NCI-H1092 (cell line): Measurements from ENCODE around the gene SRGAP1.
"Not testable (repeated sequence)": the region's sequence is repeated elsewhere in the genome, so short reads cannot be mapped to it uniquely, and the experiment has no call there.

Experiments used
- DNase-seq: peaks from one replicate; lab custom pipeline; 2025; lab: John Stamatoyannopoulos, UW

The SRGAP1 gene

GRCh38 chr12:64171715-64172114 is 327.2 kb downstream of the SRGAP1 start:
- DNase-seq = no peak

GRCh38 chr12:64172143-64172970 is 327.9 kb downstream of the SRGAP1 start:
- DNase-seq = no peak

- no peak for DNase-seq
These were observed 329.0 kb downstream of the SRGAP1 start for GRCh38 chr12:64173456-64173855.

- no peak for DNase-seq
These were observed 330.9 kb downstream of the SRGAP1 start for GRCh38 chr12:64175254-64175945.

GRCh38 chr12:64177001-64177400 is 332.5 kb downstream of the SRGAP1 start:
- DNase-seq = no peak

GRCh38 chr12:64178122-64178521 is 333.6 kb downstream of the SRGAP1 start:
- no peak for DNase-seq

- DNase-seq = no peak
These were observed 336.5 kb downstream of the SRGAP1 start for GRCh38 chr12:64180951-64181350.

- DNase-seq = no peak
These were observed 337.2 kb downstream of the SRGAP1 start for GRCh38 chr12:64181430-64182291.

GRCh38 chr12:64184216-64184615 is 339.7 kb downstream of the SRGAP1 start:
- no peak for DNase-seq

- DNase-seq = no peak
These were observed 342.3 kb downstream of the SRGAP1 start for GRCh38 chr12:64186789-64187188.

GRCh38 chr12:64187370-64187769 is 342.9 kb downstream of the SRGAP1 start:
- no peak for DNase-seq

- DNase-seq = no peak
These were observed 343.3 kb downstream of the SRGAP1 start for GRCh38 chr12:64187794-64188193.

- DNase-seq = no peak
These were observed 345.0 kb downstream of the SRGAP1 start for GRCh38 chr12:64189530-64189929.

- no peak for DNase-seq
These were observed 345.6 kb downstream of the SRGAP1 start for GRCh38 chr12:64190140-64190539.

GRCh38 chr12:64192644-64193444 is 348.3 kb downstream of the SRGAP1 start:
- DNase-seq = no peak

GRCh38 chr12:64193931-64194330 is 349.4 kb downstream of the SRGAP1 start:
- no peak for DNase-seq

GRCh38 chr12:64194333-64195149 is 350.0 kb downstream of the SRGAP1 start:
- no peak for DNase-seq

- DNase-seq = not testable (repeated sequence)
These were observed 351.3 kb downstream of the SRGAP1 start for GRCh38 chr12:64195841-64196240.

GRCh38 chr12:64203036-64203435 is 358.5 kb downstream of the SRGAP1 start:
- DNase-seq = no peak

- no peak for DNase-seq
These were observed 359.3 kb downstream of the SRGAP1 start for GRCh38 chr12:64203775-64204174.

GRCh38 chr12:64205542-64205941 is 361.0 kb downstream of the SRGAP1 start:
- DNase-seq = no peak
